RWPE1 (cell line): ENCODE results near the gene CLASP1.
"Not testable (repeated sequence)": the region's sequence is repeated elsewhere in the genome, so short reads cannot be mapped to it uniquely, and the experiment has no call there.

Experiments used
- CTCF ChIA-PET: fragments of 350-600 bp; sonication (Branson Sonifier 250); formaldehyde crosslinking; extraction: SDS; loops from one replicate; lab custom pipeline; 2021; lab: Yijun Ruan, JAX
- POLR2A ChIA-PET: fragments of 400-600 bp; formaldehyde crosslinking; extraction: SDS; loops from one replicate; lab custom pipeline; 2020; ENCODE audit warnings: antibody characterized with exemption; ENCODE audit not compliant: low non-redundant PET; lab: Yijun Ruan, JAX
- DNase-seq: peaks from one replicate; pipeline ENCODE4 v3.0.0; 2012; ENCODE audit warnings: low spot score
- H3K27ac ChIP-seq: fragments of 450-650 bp; 2 replicates; pipeline ENCODE4 v1.5.1; 2017
- CTCF ChIP-seq: fragments of 450-650 bp; conservative IDR thresholded peaks from 2 replicates; pipeline ENCODE4 v1.5.1; 2017; ENCODE audit warnings: low read depth, mild to moderate bottlenecking

CLASP1 gene

DNA sequence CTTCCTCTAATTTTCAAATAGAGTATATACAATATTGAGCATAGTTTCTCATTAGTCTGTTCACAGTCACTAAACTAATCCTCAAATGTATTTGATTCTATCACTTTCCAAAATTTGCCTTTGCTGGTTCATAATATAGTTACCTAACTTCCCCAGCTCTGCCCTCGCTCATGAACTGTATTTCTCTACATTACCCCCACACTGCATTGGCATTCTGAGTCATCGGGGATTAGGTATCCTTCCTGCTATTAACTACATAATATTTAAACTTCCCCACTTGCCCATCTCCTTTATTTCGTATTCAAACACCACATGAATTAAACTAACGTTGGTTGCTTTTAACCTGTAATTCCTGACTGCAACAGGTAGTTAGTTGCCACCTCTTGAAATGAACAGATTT, 14.8 kb upstream of the CLASP1 start:
- POLR2A ChIA-PET, result no interaction called here
- CTCF ChIA-PET, result no interaction called here
- peak; percentile 70 for DNase-seq
- TF ChIP-seq CTCF, result no peak
- no peak overlapping the region for H3K27ac ChIP-seq

DNA sequence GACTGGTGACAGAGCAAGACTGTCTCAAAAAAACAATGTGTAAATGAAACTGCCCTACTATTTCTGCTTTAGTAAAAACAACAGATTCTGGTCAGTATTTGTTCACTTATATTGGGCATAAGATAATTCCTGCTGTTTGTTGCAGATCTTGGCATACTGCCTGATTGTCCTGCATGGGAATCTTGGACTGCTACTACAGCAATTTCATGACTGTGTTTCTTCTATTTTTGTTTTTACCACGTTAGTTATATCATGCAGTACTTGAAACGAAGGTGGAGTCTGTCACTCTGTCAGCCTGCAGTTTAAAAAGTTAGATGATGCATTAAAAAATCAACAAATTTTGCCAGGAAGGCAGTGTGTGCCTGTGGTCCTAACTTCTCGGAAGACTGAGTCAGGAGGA, 14.2 kb upstream of the CLASP1 start:
- H3K27ac ChIP-seq, result peak overlapping the region; percentile 34; the same call in 1 of the 2 replicates
- POLR2A ChIA-PET, result no interaction called here
- no peak for DNase-seq
- CTCF ChIA-PET, result no interaction called here
- TF ChIP-seq CTCF, result no peak

DNA sequence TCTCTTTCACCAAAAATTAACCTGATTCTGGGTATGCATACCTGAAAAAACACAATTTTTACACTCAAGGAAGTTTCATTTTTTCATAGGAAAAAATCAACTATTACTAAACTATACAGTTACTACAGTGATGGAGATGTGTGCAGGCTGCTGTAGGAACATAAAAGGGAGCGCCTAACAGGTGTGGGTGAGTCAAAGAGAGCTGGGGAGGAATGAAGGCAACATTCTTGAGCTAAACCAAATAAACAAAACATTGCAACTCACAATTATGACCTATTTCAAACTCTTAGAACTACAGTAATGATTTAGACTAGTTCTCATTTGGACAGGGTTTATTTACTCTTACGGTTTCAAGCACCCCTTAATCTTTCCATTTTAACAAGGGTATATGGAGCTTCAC, 13.4 kb upstream of the CLASP1 start:
- TF ChIP-seq CTCF, result no peak
- ChIA-PET POLR2A (no interaction called here), CTCF (no interaction called here)
- no peak overlapping the region for H3K27ac ChIP-seq
- DNase-seq, result no peak

DNA sequence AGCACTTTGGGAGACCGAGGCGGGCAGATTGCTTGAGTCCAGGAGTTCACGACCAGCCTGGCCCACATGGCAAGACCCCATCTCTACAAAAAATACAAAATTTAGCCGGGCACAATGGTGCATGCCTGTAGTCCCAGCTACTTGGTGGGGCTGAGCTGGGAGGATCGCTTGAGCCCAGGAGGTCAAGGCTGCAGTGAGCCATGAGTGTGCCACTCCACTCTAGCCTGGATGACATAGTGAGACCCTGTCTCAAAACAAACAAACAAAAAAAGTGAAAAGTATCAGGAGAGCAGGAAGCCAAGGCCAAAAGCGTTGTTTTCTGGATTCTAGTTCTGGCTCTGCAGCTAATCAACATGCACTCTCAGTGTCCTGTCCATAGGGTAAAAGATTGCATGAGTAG, 10.7 kb upstream of the CLASP1 start:
- H3K27ac ChIP-seq, result no peak overlapping the region
- no peak for TF ChIP-seq CTCF
- ChIA-PET POLR2A (no interaction called here), CTCF (no interaction called here)
- no peak for DNase-seq

- not testable (repeated sequence) for H3K27ac ChIP-seq, DNase-seq
Measured at GRCh38 chr2:121658393-121658792, 9.1 kb upstream of the CLASP1 start.

DNA sequence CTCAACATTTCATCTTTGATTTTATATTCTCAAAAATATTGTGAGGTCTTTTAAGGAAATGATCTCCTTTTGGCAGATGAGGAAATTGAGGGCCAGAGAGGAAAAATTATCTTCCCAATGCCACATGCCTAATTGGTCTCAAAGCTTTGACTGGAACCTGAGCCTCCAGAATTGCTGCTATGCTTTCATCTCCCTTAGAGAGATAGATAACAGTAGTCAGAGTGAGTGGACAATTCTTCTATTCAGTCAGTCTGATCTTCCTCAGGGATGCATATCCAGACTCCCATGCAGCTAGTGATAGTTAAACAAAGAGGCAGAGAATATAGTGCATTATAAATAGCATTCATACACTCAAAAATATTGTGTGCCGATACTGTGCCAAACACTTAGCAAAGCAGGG, 3.8 kb upstream of the CLASP1 start:
- CTCF ChIA-PET, result no interaction called here
- H3K27ac ChIP-seq, result no peak overlapping the region
- POLR2A ChIA-PET, result no interaction called here
- TF ChIP-seq CTCF, result no peak
- no peak for DNase-seq

More at GRCh38 chr2:121658393-121658792, 9.1 kb upstream of the CLASP1 start:
- POLR2A ChIA-PET, result not testable (repeated sequence)
- CTCF ChIA-PET, result interaction anchor here (0.6 kb wide), 1 partner anchor 1113 kb away, joined by 3 read pairs; no protein-coding TSS in a partner anchor

GRCh38 chr2:121650315-121650930, 1.2 kb upstream of the CLASP1 start:
- ChIA-PET CTCF (interaction anchor here (1.1 to 1.4 kb wide), 2 partner anchors 69 to 120 kb away, joined by 3 to 6 read pairs; partner anchors contain the start of gene RNU4ATAC), POLR2A (interaction anchor here (0.7 to 1.7 kb wide), 3 partner anchors 48 to 120 kb away, joined by 3 to 8 read pairs (median 4); no protein-coding TSS in a partner anchor)
- DNase-seq, result no peak
- peak overlapping the region; percentile 94 for H3K27ac ChIP-seq
- TF ChIP-seq CTCF, result no peak
